AG10803 (cell line): ENCODE data around the gene SPATA12.

Experiments
- DNase-seq: peaks from one replicate; pipeline ENCODE4 v3.0.0; 2010; ENCODE audit warnings: low read depth
- H3K4me3 ChIP-seq: 2 replicates; pipeline ENCODE4 v1.5.1; 2011; ENCODE audit warnings: mild to moderate bottlenecking, low read length, control low read depth
- CTCF ChIP-seq: conservative IDR thresholded peaks from 2 replicates; pipeline ENCODE4 v1.5.1; 2011; ENCODE audit warnings: mild to moderate bottlenecking, low read length, control low read depth, inconsistent platforms

The SPATA12 gene

GRCh38 chr3:57074135-57074534 lies 13.7 kb downstream of the SPATA12 start:
- DNase-seq, result no peak
- no peak for TF ChIP-seq CTCF
- no peak overlapping the region for H3K4me3 ChIP-seq

- DNase-seq, result no peak
- H3K4me3 ChIP-seq, result no peak overlapping the region
- TF ChIP-seq CTCF, result no peak
Observed at GRCh38 chr3:57076422-57076951, 16.0 kb downstream of the SPATA12 start.

DNA sequence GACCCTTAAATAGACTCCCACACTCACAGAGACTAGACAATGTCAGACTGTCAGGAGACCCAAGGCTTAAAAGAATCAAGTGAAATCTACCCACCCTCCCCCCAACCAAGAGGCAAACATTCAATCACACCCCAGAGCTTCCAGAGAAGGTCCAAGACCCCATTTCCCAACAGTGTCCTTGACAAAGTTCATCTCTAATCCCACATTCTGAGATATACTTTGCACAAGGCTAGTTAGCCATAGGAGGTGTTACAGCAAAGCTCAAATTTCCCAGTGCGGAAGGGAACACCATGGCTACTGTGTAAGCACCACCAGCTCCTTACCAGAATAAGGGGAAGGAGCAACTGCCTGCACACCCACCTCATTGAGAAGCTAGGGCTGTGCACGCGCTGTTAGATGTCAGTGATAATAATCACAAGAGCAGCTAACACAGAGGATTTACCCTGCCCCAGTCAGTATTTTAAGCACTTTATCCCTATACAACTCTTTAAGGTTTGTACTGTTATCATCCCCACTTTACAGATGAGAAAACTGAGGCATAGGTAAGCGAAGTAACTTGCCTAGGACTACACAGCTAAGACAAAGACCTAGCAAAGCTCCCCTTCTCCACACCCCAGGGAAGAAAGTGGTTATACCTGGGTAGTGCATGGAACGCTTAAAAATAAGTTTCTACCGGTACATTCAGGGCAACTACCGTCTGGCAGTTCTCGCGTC lies 17.3 kb downstream of the SPATA12 start:
- no peak for DNase-seq
- TF ChIP-seq CTCF, result no peak
- peak overlapping the region; percentile 84 for H3K4me3 ChIP-seq

DNA sequence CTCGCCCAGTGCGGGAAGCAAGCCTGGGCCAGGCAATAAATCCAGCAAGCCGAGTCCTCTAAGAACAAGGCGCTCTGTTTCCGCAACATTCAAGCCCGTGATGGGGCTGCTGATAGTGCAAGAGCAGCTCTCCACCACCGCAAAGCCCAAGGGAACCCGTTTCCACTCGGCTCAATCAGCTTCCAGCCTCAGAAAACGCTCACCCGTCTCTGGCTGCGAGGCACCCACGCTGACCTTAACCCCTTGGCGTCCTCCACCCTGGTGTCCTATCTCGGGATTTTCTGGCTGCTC lies 17.8 kb downstream of the SPATA12 start:
- DNase-seq, result peak; percentile 76
- peak overlapping the region; percentile 84 for H3K4me3 ChIP-seq
- peak; percentile 12 for TF ChIP-seq CTCF

DNA sequence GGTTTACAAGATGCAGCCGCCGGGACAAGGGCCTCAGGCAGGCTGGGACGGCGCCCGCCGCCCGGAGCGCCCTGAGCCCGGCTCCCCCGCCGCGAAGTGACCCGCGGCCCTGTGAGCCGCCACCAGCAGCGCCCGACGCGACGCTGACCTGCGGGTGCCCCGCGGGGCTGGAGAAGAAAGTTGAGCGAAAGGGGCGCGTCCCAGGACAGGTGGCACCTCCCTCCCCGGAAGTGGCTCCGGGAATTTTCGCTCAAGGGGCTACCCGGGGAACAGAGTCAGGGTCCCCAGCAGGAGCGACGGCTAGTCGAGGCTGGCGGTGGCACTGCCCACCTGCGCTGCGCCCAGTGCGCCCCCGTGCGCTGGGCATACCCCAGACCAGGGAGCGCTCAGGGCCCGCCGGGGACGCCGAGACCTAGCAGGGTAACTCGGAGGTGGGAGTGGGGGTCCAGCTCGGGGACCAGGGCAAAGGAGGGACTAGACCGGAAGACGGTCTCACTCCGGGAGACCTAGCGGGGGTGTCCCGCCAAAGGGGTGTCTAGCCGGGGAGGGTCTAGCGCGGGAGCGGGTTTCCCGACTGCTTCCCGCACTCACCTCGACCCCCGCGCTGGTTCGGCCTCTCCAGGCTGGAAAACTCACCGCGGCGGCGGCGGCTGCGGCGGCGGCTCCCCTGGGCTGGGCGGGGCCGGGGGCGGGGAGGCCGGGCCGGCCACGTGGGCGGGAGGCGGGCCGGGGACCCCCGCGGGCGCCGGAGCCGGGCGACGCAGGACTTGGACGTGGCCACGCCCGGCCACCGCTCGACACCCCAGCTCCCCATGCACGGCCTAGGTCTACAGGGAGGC lies 18.4 kb downstream of the SPATA12 start:
- peak; percentile 18 for DNase-seq
- peak overlapping the region; percentile 84 for H3K4me3 ChIP-seq
- no peak for TF ChIP-seq CTCF

- no peak for TF ChIP-seq CTCF
- peak overlapping the region; percentile 63 for H3K4me3 ChIP-seq
- DNase-seq, result no peak
Observed at GRCh38 chr3:57079474-57079831, 19.0 kb downstream of the SPATA12 start.

DNA sequence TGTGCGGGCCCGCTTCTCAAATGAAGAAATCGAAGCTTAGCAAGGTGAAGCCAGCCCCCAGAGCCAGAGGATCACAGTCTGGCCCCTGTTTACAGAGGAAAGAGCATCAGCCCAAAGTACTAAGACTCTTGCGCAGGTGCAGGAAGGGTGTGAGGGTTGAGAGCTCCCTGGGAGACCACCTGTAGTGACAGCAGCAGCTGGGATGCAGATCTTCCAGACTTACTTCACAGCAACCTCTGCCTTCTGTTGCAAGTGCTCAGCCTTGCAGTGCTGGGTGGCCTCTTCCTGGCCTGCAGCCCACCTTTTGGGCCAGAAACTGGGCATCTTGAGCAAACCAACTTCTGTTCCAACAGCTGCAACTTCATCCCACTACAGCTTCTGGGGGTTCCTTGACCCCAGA lies 19.7 kb downstream of the SPATA12 start:
- no peak for DNase-seq
- TF ChIP-seq CTCF, result no peak
- H3K4me3 ChIP-seq, result no peak overlapping the region
